ENCODE data around the gene BMP7.
"Not testable (repeated sequence)": the region's sequence is repeated elsewhere in the genome, so short reads cannot be mapped to it uniquely, and the experiment has no call there.

Gene BMP7

DNA sequence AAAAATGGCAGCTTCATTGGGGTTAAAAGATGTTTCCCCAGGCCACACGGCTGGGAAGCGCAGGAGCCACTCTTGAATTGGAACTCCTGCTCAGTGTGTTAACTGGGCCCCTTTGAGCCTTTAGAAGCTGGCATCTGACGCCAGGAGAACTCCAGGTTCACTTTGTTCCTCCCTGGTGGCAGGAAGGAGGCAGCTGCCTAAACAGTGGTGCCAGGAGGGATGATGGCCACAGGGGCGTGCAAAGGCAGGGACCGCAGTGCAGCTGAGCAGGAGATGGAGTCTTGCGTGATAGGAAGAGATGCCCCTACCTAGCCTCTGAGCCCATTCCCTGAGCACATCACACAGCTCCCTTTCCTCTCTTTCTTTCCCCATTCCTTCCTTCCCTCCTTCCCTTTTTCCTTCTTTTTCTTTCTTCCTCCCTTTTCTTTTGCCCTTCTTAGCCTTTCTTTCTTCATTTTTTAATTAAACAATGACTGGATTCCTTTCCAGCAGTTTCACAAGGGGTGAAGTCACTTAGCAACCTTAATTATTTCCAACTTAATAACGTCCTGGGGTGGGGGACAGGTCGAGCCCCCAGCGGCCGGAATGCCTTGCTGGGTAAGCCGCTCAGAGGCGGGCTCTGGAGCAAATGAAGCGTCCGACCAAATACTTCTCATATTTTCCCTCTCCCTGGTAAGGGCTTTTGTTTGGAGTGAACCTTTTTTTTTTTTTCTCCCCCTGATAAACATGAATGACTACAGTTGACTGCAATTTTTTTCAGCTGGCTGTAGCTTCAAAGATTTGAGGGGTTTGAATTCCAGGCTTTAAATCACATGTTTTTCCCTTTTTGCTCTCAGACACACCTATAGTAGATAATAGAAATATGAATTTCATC lies 20.8 kb upstream of the BMP7 start:
- no peak for DNase-seq

GRCh38 chr20:57283860-57284259 lies 17.4 kb upstream of the BMP7 start:
- no peak for DNase-seq

- no peak for DNase-seq
These were observed 16.4 kb upstream of the BMP7 start for GRCh38 chr20:57282670-57283361.

DNA sequence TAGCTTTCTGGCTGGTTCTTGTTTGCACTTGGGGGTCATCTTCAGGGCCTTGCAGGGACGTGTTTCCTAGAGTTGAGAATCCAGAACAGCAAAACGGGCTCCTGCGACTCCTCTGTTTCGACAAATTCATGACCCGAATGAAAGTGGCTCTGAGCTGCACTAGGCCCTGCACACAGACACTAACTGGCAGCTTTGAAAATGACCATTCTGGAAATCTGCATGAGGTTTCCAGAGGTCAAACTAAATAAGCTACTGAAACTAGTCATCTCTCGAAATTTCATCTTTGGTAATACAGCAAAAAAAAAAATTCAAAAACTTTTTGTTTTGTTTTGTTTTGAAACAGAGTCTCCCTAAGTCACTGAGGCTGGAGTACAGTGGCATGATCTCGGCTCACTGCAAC lies 15.5 kb upstream of the BMP7 start:
- no peak for DNase-seq

GRCh38 chr20:57280221-57280620 lies 13.8 kb upstream of the BMP7 start:
- peak; percentile 66 for DNase-seq

- DNase-seq: not testable (repeated sequence)
These were observed 13.1 kb upstream of the BMP7 start for GRCh38 chr20:57279548-57279947.

DNA sequence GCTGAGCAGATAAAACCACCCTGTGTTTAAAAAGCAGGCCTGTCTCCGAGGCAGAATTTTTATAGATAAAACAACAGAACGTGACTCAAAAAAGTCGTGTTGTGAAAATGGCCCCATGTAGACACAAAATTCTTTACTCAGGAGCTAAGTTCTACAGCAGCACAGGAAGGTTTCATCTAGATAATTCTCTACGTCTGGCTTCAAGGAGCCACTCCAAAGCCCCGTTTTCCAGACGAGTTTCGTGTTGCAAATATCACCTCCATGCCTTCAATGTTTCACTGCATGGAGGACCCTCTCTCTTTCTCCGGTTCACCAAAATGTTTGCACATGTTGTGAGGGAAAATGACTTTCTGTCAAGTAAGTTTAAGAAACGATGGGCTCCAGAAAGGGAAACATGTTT lies 12.0 kb upstream of the BMP7 start:
- no peak for DNase-seq

- no peak for DNase-seq
These were observed 11.1 kb upstream of the BMP7 start for GRCh38 chr20:57277398-57278105.

DNA sequence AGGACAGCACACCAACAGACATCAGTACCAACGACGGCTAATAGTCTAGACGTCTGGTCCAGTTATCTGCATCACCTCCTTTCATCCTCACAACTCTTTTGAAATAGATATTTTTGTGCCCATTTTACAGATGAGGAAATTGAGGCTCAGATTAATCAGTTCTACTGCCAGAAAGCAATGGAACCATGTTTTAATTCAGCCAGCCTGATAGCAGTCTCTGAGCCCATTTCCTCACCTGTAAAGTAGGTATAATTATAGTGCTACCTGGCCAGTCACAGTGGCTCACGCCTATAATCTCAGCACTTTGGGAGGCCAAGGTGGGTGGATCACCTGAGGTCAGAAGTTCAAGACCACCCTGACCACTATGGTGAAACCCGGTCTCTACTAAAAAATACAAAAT lies 9.8 kb upstream of the BMP7 start:
- no peak for DNase-seq

- no peak for DNase-seq
These were observed 9.4 kb upstream of the BMP7 start for GRCh38 chr20:57275813-57276212.

- no peak for DNase-seq
These were observed 8.9 kb upstream of the BMP7 start for GRCh38 chr20:57275334-57275733.

DNA sequence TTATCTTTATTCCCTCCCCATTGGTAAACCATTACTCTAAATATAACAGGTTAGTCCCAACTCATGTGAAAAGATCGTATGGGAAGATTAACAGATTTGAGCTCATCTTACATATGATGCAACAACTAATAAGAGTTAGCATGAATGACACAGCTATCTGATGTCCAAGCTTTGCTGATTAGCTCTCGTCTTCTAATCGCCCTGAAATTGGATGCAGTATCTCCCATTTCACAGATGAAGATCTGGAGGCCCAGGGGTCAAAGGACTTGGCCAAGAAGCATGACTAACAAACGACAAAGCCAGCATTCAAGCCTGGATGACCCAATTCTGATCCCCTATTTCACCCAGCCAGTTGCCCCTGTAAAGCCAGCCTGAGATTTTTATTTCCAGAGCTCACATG lies 8.4 kb upstream of the BMP7 start:
- no peak for DNase-seq

- DNase-seq: no peak
These were observed 7.9 kb upstream of the BMP7 start for GRCh38 chr20:57274299-57274698.

- no peak for DNase-seq
These were observed 6.6 kb upstream of the BMP7 start for GRCh38 chr20:57272883-57273535.

DNA sequence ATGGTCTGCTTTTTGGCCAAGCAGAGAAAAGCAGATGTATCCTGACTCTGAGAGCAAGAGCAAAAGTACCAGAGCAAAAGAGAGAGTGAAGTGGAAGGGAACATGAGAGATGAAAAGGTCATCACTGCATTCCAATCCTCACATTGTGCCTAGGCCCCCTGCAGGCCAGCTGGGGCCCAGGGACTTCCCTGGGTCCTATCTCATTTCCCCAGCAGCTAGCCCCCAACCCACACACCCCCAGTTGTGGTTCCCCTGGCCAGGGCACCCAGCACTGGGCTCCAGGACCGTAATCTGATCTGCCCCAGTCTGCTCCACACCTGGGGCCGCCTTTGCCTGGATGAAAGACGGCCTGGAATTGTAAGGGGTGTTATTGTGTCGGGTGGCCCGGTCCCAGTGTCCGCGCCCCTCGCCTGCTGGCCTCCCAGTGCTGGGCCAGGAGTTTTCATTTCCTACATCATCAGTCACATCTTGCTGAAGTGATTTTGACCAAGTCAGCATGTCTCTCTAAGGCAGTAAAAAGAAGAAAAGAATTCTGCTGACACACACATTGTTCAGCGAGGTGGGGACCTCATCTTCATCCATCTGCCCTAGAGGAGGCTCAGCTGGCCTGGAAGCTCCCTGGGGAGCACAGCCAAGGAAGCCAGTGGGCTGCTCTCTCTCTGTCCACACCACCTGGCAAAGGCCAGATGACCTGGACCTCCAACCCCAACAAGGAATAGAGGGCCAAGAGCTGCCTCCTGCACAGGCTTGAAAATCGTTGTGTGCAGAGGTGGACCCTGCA lies 4.0 kb upstream of the BMP7 start:
- no peak for DNase-seq

DNA sequence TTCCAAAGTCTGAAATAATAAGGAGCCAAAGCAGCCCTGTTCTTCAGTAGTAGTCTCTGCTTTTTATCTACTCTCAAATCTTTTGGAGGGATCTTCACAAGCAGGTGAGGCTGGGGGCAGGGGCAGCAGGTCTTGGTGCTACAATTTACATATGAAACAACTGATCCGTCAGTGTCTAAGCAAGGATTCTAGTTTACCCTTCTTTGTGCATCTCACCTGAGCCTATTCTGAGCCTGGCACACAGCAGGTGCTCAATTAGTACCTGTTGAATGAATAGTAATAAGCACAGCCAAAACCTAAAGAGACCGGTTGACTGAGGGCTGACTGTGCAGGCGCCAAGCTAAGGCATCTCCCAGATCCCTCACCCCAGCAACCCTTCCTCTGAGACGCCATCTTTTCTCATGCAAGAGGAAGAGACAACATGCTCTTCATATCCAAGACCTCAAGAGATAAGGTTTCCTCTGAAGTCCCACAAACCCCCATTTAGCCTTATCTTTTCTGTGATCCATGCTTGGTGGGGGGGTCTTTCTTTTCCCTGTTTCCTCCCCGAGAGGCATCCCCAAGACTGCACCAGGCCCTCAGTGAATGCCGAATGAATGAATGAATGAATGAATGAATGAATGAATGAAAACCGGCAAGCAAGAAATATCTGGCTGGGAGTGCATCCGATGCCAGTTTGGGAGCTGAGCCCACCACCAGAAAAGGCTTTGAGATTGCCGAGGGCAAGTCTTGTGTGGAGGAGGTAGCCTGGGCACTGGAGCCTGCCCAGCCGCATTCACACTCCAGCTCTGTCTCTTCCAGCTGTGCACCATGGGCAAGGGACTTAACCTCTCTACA lies 2.9 kb upstream of the BMP7 start:
- no peak for DNase-seq

- no peak for DNase-seq
These were observed 2.1 kb upstream of the BMP7 start for GRCh38 chr20:57268399-57269076.

DNA sequence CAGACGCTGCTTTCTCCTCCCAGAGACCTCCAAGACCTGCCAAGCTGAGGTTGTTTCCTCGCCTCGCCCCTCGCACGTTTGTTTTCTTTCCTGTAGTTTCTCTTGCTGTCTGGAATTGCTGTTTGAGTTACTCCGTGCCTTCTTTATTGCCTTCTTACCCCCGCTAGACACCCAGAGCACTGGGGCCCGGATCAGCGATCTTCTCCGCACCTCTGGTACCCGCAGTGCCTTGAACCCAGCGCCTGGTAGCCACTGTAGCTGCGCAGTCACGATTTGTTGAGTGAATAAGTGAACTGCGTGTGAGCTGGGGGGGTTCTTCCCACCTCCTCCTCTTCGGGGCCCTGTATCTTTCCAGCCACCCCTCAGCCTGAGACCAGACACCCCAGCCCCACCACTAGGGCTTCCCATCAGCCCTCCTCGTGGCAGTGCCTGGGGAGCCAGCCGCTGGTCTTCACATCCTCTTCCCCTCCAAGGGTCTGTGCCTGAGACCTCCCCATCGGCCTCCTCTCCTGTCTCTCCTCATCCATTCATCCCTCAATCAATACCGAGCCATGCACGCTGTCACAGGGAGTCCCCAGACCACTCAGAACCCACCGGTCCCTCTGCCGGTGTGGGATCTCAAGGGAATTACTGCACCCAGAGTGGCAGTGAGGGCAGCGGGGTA lies 849 bp upstream of the BMP7 start:
- DNase-seq: no peak

DNA sequence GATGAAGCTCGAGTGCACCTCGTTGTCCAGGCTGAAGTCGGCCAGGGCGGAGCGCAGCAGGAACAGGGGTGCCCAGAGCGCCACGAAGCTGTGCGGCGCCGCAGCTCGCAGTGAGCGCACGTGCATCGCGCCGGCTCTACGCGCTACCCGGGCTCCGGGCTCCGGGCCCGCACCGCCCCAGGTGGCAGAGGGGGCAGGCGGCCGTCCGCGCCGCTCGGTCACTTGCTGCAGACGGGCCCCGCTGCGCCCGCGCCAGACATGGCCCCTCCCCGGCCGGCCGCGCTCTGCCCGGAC lies 497 bp downstream of the BMP7 start:
- DNase-seq: peak; percentile 63

DNA sequence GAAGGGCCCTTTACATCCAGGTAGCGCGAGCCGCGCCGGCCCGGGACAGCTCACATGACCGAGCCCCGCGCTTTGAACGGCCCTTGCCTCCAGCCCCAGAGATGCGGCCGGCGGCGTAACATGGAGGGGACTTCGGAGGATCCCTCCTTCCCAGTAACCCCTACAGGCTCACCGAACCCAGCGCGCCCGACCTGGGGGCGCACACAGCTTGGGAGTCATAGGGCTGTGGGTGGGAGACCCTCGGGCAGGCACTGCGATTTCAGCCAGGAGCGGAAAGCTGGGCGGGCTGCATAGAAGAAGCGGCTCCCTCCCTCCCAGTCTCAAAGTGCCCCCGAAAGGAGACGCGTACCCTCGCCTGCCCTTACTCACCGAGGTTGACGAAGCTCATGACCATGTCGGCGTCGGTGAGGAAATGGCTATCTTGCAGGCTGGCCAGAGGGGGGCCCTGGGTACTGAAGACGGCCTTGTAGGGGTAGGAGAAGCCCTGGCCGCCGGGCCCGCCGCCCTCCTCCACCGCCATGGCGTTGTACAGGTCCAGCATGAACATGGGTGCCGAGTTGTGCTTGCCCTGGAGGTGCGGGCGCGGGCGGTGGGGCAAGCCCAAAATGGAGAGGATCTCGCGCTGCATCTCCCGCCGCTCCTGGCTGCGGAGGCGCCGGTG lies 975 bp downstream of the BMP7 start:
- peak; percentile 42 for DNase-seq
